ENCODE measurements around the gene MAGI2. TPM values are rescaled to one million over a fixed set of nuclear protein-coding genes. Genes with fewer than 3 reads are reported as not detected.

The MAGI2 gene
- total RNA-seq, 1 donor from 2014 or later: 0.10 TPM

GRCh38 chr7:78413568-78413967 is 1039.9 kb downstream of the MAGI2 start:
- Mint-ChIP-seq H3K27ac (no peak overlapping the region), H3K4me3 (no peak overlapping the region), H3K27me3 (ENCODE audit: insufficient read depth) (no peaks in the 10 kb centered on the region), H3K9me3 (no peaks in the 10 kb centered on the region), H3K36me3 (ENCODE audit: low read depth) (no peaks in the 10 kb centered on the region), H3K4me1 (ENCODE audit: low read depth) (no peaks in the 10 kb centered on the region)
- no peak for DNase-seq (ENCODE audit: low spot score)
- intact Hi-C loops (cut with micrococcal nuclease): no loop called here

GRCh38 chr7:78412216-78412858 is 1041.1 kb downstream of the MAGI2 start:
- intact Hi-C loops (cut with micrococcal nuclease): no loop called here

GRCh38 chr7:78407031-78407430 is 1046.4 kb downstream of the MAGI2 start:
- intact Hi-C loops (cut with micrococcal nuclease): no loop called here
- H3K4me3 Mint-ChIP-seq: no peak overlapping the region

More at GRCh38 chr7:78412216-78412858, 1041.1 kb downstream of the MAGI2 start:
- DNase-seq (ENCODE audit: low spot score): no peak
- Mint-ChIP-seq H3K36me3 (ENCODE audit: low read depth) (no peaks in the 10 kb centered on the region), H3K9me3 (no peaks in the 10 kb centered on the region), H3K4me3 (no peak overlapping the region), H3K27me3 (ENCODE audit: insufficient read depth) (no peaks in the 10 kb centered on the region), H3K4me1 (ENCODE audit: low read depth) (no peaks in the 10 kb centered on the region), H3K27ac (no peak overlapping the region)

GRCh38 chr7:78406531-78406930 is 1046.9 kb downstream of the MAGI2 start:
- Mint-ChIP-seq H3K4me1 (ENCODE audit: low read depth) (no peaks in the 10 kb centered on the region), H3K27me3 (ENCODE audit: insufficient read depth) (no peaks in the 10 kb centered on the region), H3K36me3 (ENCODE audit: low read depth) (no peaks in the 10 kb centered on the region), H3K27ac (no peak overlapping the region), H3K4me3 (no peak overlapping the region), H3K9me3 (no peaks in the 10 kb centered on the region)
- DNase-seq (ENCODE audit: low spot score): no peak
- intact Hi-C loops (cut with micrococcal nuclease): no loop called here

More at GRCh38 chr7:78407031-78407430, 1046.4 kb downstream of the MAGI2 start:
- DNase-seq (ENCODE audit: low spot score): no peak
- Mint-ChIP-seq H3K36me3 (ENCODE audit: low read depth) (no peaks in the 10 kb centered on the region), H3K9me3 (no peaks in the 10 kb centered on the region), H3K27me3 (ENCODE audit: insufficient read depth) (no peaks in the 10 kb centered on the region), H3K4me1 (ENCODE audit: low read depth) (no peaks in the 10 kb centered on the region), H3K27ac (no peak overlapping the region)

GRCh38 chr7:78402096-78402495 is 1051.4 kb downstream of the MAGI2 start:
- no peak overlapping the region for H3K27ac Mint-ChIP-seq
- no peaks in the 10 kb centered on the region for H3K27me3 Mint-ChIP-seq (ENCODE audit: insufficient read depth)
- no peaks in the 10 kb centered on the region for H3K36me3 Mint-ChIP-seq (ENCODE audit: low read depth)

GRCh38 chr7:78400038-78400437 is 1053.4 kb downstream of the MAGI2 start:
- intact Hi-C loops (cut with micrococcal nuclease): no loop called here
- H3K27ac Mint-ChIP-seq: no peak overlapping the region
- DNase-seq (ENCODE audit: low spot score): no peak
- no peaks in the 10 kb centered on the region for H3K9me3 Mint-ChIP-seq
- no peaks in the 10 kb centered on the region for H3K36me3 Mint-ChIP-seq (ENCODE audit: low read depth)
- no peaks in the 10 kb centered on the region for H3K27me3 Mint-ChIP-seq (ENCODE audit: insufficient read depth)
- H3K4me3 Mint-ChIP-seq: no peak overlapping the region
- no peaks in the 10 kb centered on the region for H3K4me1 Mint-ChIP-seq (ENCODE audit: low read depth)

More at GRCh38 chr7:78402096-78402495, 1051.4 kb downstream of the MAGI2 start:
- Mint-ChIP-seq H3K4me1 (ENCODE audit: low read depth) (no peaks in the 10 kb centered on the region), H3K4me3 (no peak overlapping the region), H3K9me3 (no peaks in the 10 kb centered on the region)
- no peak for DNase-seq (ENCODE audit: low spot score)
- intact Hi-C loops (cut with micrococcal nuclease): no loop called here

- Mint-ChIP-seq H3K4me3 (no peak overlapping the region), H3K4me1 (ENCODE audit: low read depth) (no peaks in the 10 kb centered on the region), H3K36me3 (ENCODE audit: low read depth) (no peaks in the 10 kb centered on the region), H3K27ac (no peak overlapping the region), H3K9me3 (no peaks in the 10 kb centered on the region), H3K27me3 (ENCODE audit: insufficient read depth) (no peaks in the 10 kb centered on the region)
- no peak for DNase-seq (ENCODE audit: low spot score)
- intact Hi-C loops (cut with micrococcal nuclease): no loop called here
Measured at GRCh38 chr7:78399033-78399769, 1054.3 kb downstream of the MAGI2 start.

GRCh38 chr7:78398576-78398975 is 1054.9 kb downstream of the MAGI2 start:
- no peaks in the 10 kb centered on the region for H3K4me1 Mint-ChIP-seq (ENCODE audit: low read depth)
- no peak for DNase-seq (ENCODE audit: low spot score)
- H3K36me3 Mint-ChIP-seq (ENCODE audit: low read depth): no peaks in the 10 kb centered on the region
- no peak overlapping the region for H3K4me3 Mint-ChIP-seq
- intact Hi-C loops (cut with micrococcal nuclease): no loop called here
- no peaks in the 10 kb centered on the region for H3K9me3 Mint-ChIP-seq
- no peaks in the 10 kb centered on the region for H3K27me3 Mint-ChIP-seq (ENCODE audit: insufficient read depth)
- no peak overlapping the region for H3K27ac Mint-ChIP-seq

GRCh38 chr7:78398081-78398480 is 1055.4 kb downstream of the MAGI2 start:
- no peaks in the 10 kb centered on the region for H3K27me3 Mint-ChIP-seq (ENCODE audit: insufficient read depth)
- no peak overlapping the region for H3K27ac Mint-ChIP-seq
- H3K4me1 Mint-ChIP-seq (ENCODE audit: low read depth): no peaks in the 10 kb centered on the region
- H3K36me3 Mint-ChIP-seq (ENCODE audit: low read depth): no peaks in the 10 kb centered on the region
- H3K4me3 Mint-ChIP-seq: no peak overlapping the region
- H3K9me3 Mint-ChIP-seq: no peaks in the 10 kb centered on the region
- intact Hi-C loops (cut with micrococcal nuclease): no loop called here
- DNase-seq (ENCODE audit: low spot score): no peak

- intact Hi-C loops (cut with micrococcal nuclease): no loop called here
- H3K4me3 Mint-ChIP-seq: no peak overlapping the region
- H3K4me1 Mint-ChIP-seq (ENCODE audit: low read depth): no peaks in the 10 kb centered on the region
- H3K36me3 Mint-ChIP-seq (ENCODE audit: low read depth): no peaks in the 10 kb centered on the region
- H3K9me3 Mint-ChIP-seq: no peaks in the 10 kb centered on the region
- DNase-seq (ENCODE audit: low spot score): no peak
- no peaks in the 10 kb centered on the region for H3K27me3 Mint-ChIP-seq (ENCODE audit: insufficient read depth)
- H3K27ac Mint-ChIP-seq: no peak overlapping the region
Measured at GRCh38 chr7:78396210-78396609, 1057.3 kb downstream of the MAGI2 start.

- intact Hi-C loops (cut with micrococcal nuclease): no loop called here
- no peaks in the 10 kb centered on the region for H3K4me1 Mint-ChIP-seq (ENCODE audit: low read depth)
- no peaks in the 10 kb centered on the region for H3K27me3 Mint-ChIP-seq (ENCODE audit: insufficient read depth)
- H3K4me3 Mint-ChIP-seq: no peak overlapping the region
- no peaks in the 10 kb centered on the region for H3K36me3 Mint-ChIP-seq (ENCODE audit: low read depth)
- no peaks in the 10 kb centered on the region for H3K9me3 Mint-ChIP-seq
- DNase-seq (ENCODE audit: low spot score): no peak
- H3K27ac Mint-ChIP-seq: no peak overlapping the region
Measured at GRCh38 chr7:78395298-78396036, 1058.0 kb downstream of the MAGI2 start.

- no peak for DNase-seq (ENCODE audit: low spot score)
- H3K9me3 Mint-ChIP-seq: no peaks in the 10 kb centered on the region
- intact Hi-C loops (cut with micrococcal nuclease): no loop called here
- H3K36me3 Mint-ChIP-seq (ENCODE audit: low read depth): no peaks in the 10 kb centered on the region
- no peak overlapping the region for H3K4me3 Mint-ChIP-seq
- H3K4me1 Mint-ChIP-seq (ENCODE audit: low read depth): no peaks in the 10 kb centered on the region
- H3K27ac Mint-ChIP-seq: no peak overlapping the region
- H3K27me3 Mint-ChIP-seq (ENCODE audit: insufficient read depth): no peaks in the 10 kb centered on the region
Measured at GRCh38 chr7:78389022-78389421, 1064.4 kb downstream of the MAGI2 start.

GRCh38 chr7:78386520-78386919 is 1066.9 kb downstream of the MAGI2 start:
- H3K36me3 Mint-ChIP-seq (ENCODE audit: low read depth): no peaks in the 10 kb centered on the region
- no peaks in the 10 kb centered on the region for H3K27me3 Mint-ChIP-seq (ENCODE audit: insufficient read depth)
- no peaks in the 10 kb centered on the region for H3K4me1 Mint-ChIP-seq (ENCODE audit: low read depth)
- no peak for DNase-seq (ENCODE audit: low spot score)
- no peaks in the 10 kb centered on the region for H3K9me3 Mint-ChIP-seq
- H3K4me3 Mint-ChIP-seq: no peak overlapping the region
- H3K27ac Mint-ChIP-seq: no peak overlapping the region
- intact Hi-C loops (cut with micrococcal nuclease): no loop called here

All from activated T-helper 1 cell treated with anti-CD3 and anti-CD28 coated beads, Interleukin-12 subunit alpha, Interleukin-12 subunit beta, Interleukin-2, Interleukin-4 antibody, amounts not matched to agents 30 ng/mL and 10 ng/mL and 1 ng/mL, durations not matched to agents 14 hours and 24 hours and 36 hours (primary cell).